Left lung (tissue), 10 donors: ENCODE results near the gene WDR54. TPM values are rescaled to one million over a fixed set of nuclear protein-coding genes. Genes with fewer than 3 reads are reported as not detected.

ENCODE experiments used
- ATAC-seq: fragments of 200-7000 bp; cut with Tn5 transposase; one replicate; pipeline ENCODE4 v1.9.1; 2020; ENCODE audit warnings: moderate library complexity
- DNase-seq, 4 donors: peaks; one replicate each; pipeline ENCODE4 v3.0.0-alpha.2; 2013 to 2020
- H3K27ac ChIP-seq, 2 donors: fragments of 200-600 bp; sonication (generic) in 1 of 2; one replicate each; pipeline versions ENCODE4 v1.5.0 to v1.8.0; 2020 to 2021
- H3K27me3 ChIP-seq, 2 donors: fragments of 200-600 bp; sonication (generic) in 1 of 2; one replicate each; pipeline versions ENCODE4 v1.5.0 to v1.8.0; 2020 to 2021
- H3K36me3 ChIP-seq, 2 donors: fragments of 200-600 bp; sonication (generic) in 1 of 2; one replicate each; pipeline versions ENCODE4 v1.5.0 to v1.8.0; 2020 to 2021
- H3K4me1 ChIP-seq, 2 donors: fragments of 200-600 bp; one replicate each; pipeline ENCODE4 v1.8.0; 2021
- H3K4me3 ChIP-seq, 2 donors: fragments of 200-600 bp; sonication (generic) in 1 of 2; one replicate each; pipeline versions ENCODE4 v1.5.0 to v1.8.0; 2020 to 2021; ENCODE audit warnings: mild to moderate bottlenecking in 1 of 2
- H3K9me3 ChIP-seq, 2 donors: fragments of 200-600 bp; sonication (generic) in 1 of 2; one replicate each; pipeline versions ENCODE4 v1.5.0 to v1.8.0; 2020 to 2021
- intact Hi-C, 2 donors: fragments of 100-400 bp; cut with DNase I; formaldehyde crosslinking; loops; one replicate each; pipeline versions ENCODE4 v1.11.2 to v1.14.2; 2022
- polyA plus RNA-seq, 6 donors: library from polyadenylated mRNA; unstranded; fragments of 120-200 nt; gene quantifications; one replicate each; pipeline ENCODE4 v1.2.1, GENCODE V29; 2013; ENCODE audit not compliant: insufficient read length in 6 of 6
- total RNA-seq, 2 donors: library from RNA; stranded (reverse); fragmentation: NEBNext Ultra II Directional; extraction: Animal tissue kit (Norgen Biotek cat#: 25700); gene quantifications; one replicate each; pipeline ENCODE4 v1.2.1, GENCODE V29; 2021
- TF ChIP-seq, protein P1 (sequence below), 2 donors: fragments of 200-600 bp; sonication (generic) in 1 of 2; IDR thresholded peaks; one replicate each; pipeline versions ENCODE4 v1.5.0 to v1.8.0; 2021; ENCODE audit warnings: antibody characterized with exemption in 2 of 2
- donor health status: DM: no; HTN: yes; CAD: no.
- donor health status: DM: no; HTN: no; CAD: no.

WDR54 gene
- total and polyA plus RNA-seq, 8 donors: 9.2 to 39.6 (median 35.2) TPM

DNA sequence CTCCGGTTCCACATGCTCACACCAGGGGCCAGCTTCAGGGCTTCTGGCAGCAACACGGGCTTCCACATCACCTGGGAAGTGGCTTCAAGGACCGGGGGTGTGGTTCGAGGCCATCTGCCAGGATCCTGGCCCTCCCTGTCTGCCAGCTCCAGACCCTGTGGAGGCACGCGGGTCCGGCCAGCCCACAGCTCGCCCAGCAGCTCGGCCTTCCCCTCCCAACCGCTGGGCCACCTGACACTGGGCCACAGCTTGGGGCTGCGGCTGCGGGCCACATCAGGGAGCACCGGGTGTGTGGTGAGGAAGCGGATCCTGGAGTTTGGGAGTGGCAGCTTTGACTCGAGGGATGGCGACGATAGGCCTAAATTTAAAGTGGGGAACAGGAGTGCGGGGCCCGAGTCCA lies 7.1 kb upstream of the WDR54 start:
- peaks cover 0 to 28% of the 10 kb centered on the region in 2 donors for H3K27me3 ChIP-seq
- ATAC-seq (peak; percentile 33), DNase-seq (no peak)
- intact Hi-C loops: no loop called here
- H3K36me3 ChIP-seq: no peaks in the 10 kb centered on the region
- TF ChIP-seq, protein P1, sequence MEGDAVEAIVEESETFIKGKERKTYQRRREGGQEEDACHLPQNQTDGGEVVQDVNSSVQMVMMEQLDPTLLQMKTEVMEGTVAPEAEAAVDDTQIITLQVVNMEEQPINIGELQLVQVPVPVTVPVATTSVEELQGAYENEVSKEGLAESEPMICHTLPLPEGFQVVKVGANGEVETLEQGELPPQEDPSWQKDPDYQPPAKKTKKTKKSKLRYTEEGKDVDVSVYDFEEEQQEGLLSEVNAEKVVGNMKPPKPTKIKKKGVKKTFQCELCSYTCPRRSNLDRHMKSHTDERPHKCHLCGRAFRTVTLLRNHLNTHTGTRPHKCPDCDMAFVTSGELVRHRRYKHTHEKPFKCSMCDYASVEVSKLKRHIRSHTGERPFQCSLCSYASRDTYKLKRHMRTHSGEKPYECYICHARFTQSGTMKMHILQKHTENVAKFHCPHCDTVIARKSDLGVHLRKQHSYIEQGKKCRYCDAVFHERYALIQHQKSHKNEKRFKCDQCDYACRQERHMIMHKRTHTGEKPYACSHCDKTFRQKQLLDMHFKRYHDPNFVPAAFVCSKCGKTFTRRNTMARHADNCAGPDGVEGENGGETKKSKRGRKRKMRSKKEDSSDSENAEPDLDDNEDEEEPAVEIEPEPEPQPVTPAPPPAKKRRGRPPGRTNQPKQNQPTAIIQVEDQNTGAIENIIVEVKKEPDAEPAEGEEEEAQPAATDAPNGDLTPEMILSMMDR (IDR thresholded peaks at IDR 0.05): no peak
- H3K9me3 ChIP-seq: no peaks in the 10 kb centered on the region
- no peak overlapping the region for H3K27ac ChIP-seq
- peak overlapping the region; percentile 44 to 48 for H3K4me3 ChIP-seq
- H3K4me1 ChIP-seq: peaks cover 0 to 20% of the 10 kb centered on the region in 2 donors

DNA sequence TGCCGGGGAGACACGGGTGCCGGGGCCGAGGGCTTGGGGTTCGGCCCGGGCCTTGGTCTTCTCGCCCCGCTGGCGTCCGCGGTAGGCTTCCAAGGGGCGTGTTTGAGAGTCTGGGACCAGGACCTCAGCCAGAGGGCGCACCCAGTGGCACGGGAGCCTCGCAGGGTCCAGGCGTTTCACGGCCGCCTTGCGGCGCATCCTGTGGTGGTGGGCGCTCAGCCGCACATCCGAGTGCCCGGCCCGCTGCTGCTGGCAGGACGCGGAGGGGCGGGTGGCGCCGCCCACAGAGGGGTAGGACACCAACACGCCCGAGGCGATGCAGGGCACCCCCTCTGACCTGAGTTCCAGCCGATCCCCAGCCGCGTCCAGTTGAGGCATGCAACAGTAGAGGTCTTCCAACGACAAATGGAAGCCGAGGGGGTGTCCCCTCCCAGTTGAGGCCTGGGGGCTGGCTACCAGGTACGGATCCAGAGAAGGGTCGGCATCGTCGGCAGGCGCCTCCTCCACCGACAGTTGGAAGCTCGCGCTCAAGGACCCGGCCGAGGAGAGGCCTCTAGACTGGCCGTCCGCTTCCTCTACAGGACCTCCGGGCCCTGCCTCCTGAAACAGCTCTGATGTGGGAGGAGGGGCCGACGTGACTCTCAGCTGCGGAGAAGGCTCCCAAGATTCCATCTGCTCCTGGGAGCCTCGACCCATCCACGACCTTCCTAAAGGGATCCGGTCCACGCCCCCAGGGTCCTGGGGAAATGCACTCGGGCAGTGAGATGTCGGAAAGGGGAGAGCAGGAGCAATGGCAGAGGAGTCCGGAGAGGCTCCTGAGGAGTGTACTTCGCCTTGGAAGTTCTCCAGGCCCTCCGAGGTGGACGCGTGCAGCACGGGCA lies 6.4 kb upstream of the WDR54 start:
- Histone ChIP-seq H3K4me3 (peak overlapping the region; percentile 44 to 48), H3K9me3 (no peaks in the 10 kb centered on the region), H3K27me3 (peaks cover 0 to 28% of the 10 kb centered on the region in 2 donors), H3K4me1 (peaks cover 0 to 20% of the 10 kb centered on the region in 2 donors), H3K27ac (no peak overlapping the region), H3K36me3 (no peaks in the 10 kb centered on the region)
- ATAC-seq (peak; percentile 83), DNase-seq (peak in 2 of 4 donors; percentile 42 to 67)
- intact Hi-C loops: no loop called here
- TF ChIP-seq, protein P1 (IDR thresholded peaks at IDR 0.05): peak; percentile 12 to 28

DNA sequence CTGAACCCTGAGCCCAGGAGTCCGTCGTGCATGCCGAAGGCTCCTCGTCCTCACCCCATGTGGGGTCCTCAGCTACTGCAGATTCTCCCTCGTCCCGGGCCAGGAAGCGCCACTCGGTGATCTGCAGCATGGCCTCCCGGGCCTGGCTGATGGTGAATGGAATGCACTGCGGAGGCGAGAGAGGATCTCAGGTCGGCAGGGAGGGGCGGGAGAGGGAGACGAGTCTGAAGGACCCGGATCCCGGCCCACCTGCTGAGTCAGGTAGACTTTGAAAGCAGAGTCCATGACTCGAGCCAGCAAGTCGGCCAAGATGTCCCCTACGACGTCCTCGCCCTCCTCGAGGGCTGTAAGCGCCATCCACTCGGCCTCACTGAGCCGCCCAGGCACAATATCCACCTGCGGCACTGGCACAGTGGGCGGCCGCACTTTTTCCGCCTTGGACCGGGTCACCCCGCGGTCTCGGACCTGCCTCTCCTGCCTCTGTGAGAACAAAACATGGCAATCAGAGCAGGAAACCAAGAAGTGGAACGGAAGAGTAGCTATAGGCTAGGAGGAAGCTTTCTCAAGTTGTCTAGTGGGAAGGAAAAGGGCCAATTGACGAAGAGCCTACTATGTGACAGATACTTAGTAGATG lies 5.7 kb upstream of the WDR54 start:
- TF ChIP-seq, protein P1 (IDR thresholded peaks at IDR 0.05): no peak
- Histone ChIP-seq H3K4me3 (peak overlapping the region; percentile 44 to 48), H3K4me1 (peaks cover 2 to 23% of the 10 kb centered on the region in 2 donors), H3K27ac (no peak overlapping the region), H3K9me3 (no peaks in the 10 kb centered on the region), H3K27me3 (peaks cover 0 to 28% of the 10 kb centered on the region in 2 donors), H3K36me3 (no peaks in the 10 kb centered on the region)
- DNase-seq (peak in 1 of 4 donors; percentile 14), ATAC-seq (peak; percentile 17)
- intact Hi-C loops: no loop called here

DNA sequence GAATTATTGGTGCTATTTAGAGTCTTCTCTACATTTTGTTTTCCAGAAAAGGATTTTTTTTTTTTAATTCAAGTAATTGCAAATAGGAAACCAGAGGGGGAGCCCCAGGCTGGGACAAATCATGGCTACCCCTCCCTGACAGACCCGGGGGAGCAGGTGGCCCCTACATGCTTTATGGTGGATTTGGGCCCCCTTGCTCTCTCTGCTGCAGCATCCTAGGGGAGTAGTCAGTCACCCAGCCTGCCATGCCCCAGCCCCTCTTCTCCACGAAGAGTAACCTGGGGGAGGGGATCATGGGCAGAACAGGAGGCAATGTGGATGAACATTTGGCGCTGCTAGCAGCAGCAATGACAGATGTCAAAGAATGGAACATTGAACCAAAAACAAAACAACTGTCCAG lies 4.8 kb upstream of the WDR54 start:
- DNase-seq: no peak
- no peak overlapping the region for H3K27ac ChIP-seq
- H3K9me3 ChIP-seq: no peaks in the 10 kb centered on the region
- no peak for ATAC-seq
- no peak overlapping the region for H3K4me3 ChIP-seq
- peaks cover 4 to 29% of the 10 kb centered on the region in 2 donors for H3K4me1 ChIP-seq
- TF ChIP-seq, protein P1 (IDR thresholded peaks at IDR 0.05): no peak
- peaks cover 0 to 30% of the 10 kb centered on the region in 2 donors for H3K27me3 ChIP-seq
- intact Hi-C loops: no loop called here
- H3K36me3 ChIP-seq: no peaks in the 10 kb centered on the region

DNA sequence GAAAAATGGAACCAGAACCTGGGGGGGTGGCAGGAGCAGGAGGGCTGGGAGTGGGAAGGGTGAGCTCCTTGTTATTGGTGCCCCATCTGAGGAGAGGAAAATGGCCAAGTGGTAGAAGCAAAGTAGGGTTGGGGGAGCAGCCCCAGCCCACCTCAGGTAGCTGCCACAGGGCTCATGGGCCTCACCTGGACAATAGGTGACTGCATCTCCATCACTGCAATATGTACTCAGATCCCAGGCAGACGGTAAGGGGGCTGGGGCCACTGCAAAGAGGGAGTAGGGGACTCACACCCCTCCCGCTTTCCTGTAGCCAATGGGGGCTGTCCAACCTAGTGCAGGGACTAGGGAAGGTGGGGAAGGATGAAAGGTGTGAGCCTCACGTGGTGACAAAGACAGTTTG lies 4.3 kb upstream of the WDR54 start:
- no peak overlapping the region for H3K4me3 ChIP-seq
- H3K27ac ChIP-seq: no peak overlapping the region
- intact Hi-C loops: no loop called here
- TF ChIP-seq, protein P1 (IDR thresholded peaks at IDR 0.05): no peak
- peaks cover 4 to 33% of the 10 kb centered on the region in 2 donors for H3K4me1 ChIP-seq
- H3K9me3 ChIP-seq: no peaks in the 10 kb centered on the region
- DNase-seq: no peak
- H3K27me3 ChIP-seq: peaks cover 0 to 34% of the 10 kb centered on the region in 2 donors
- ATAC-seq: no peak
- H3K36me3 ChIP-seq: no peaks in the 10 kb centered on the region
